Loucy (cell line): ENCODE results near the gene CAMKMT.

Source experiments
- CTCF ChIP-seq: fragments of 200-600 bp; sonication (generic); conservative IDR thresholded peaks from 2 replicates; pipeline ENCODE4 v1.5.1; 2014; ENCODE audit warnings: mild to moderate bottlenecking, antibody characterized with exemption, low read length
- EZH2phosphoT487 ChIP-seq: fragments of 200-600 bp; IDR thresholded peaks from 2 replicates; pipeline ENCODE4 v1.6.1; 2018; ENCODE audit warnings: antibody characterized with exemption, mild to moderate bottlenecking, moderate library complexity, borderline replicate concordance

- TF ChIP-seq CTCF (no peak), EZH2phosphoT487 (no peak)
Observed at GRCh38 chr2:44652701-44653100, 291.0 kb downstream of the CAMKMT start.
